HepG2 (cell line): Measurements from ENCODE around the gene PARP11. TPM values are rescaled to one million over a fixed set of nuclear protein-coding genes. Genes with fewer than 3 reads are reported as not detected.

ENCODE experiments used
- ATAC-seq: fragments of 200-7000 bp; cut with Tn5 transposase; 3 replicates; pipeline ENCODE4 v1.9.1; 2020; ENCODE audit warnings: mild to moderate bottlenecking, moderate library complexity
- BruUV-seq: library from RNA; stranded (reverse); fragments of 400-500 nt; replicated peaks from 2 replicates; lab custom pipeline; 2021; lab: Mats Ljungman, UMichigan
- CTCF ChIA-PET: fragments of 300-600 bp; formaldehyde crosslinking; extraction: SDS; loops from one replicate; lab custom pipeline; 2021; ENCODE audit warnings: low total read pairs, inconsistent platforms, low intra/inter-chr PET ratio; lab: Yijun Ruan, JAX
- POLR2A ChIA-PET: fragments of 350-600 bp; sonication (Branson Sonifier 250); formaldehyde crosslinking; loops from one replicate; lab custom pipeline; 2020; ENCODE audit warnings: antibody characterized with exemption, inconsistent platforms; lab: Yijun Ruan, JAX
- DNase-seq: peaks from one replicate; pipeline ENCODE4 v3.0.0-alpha.2; 2015; ENCODE audit warnings: low spot score
- FAIRE-seq: peaks from 3 replicates; lab custom pipeline; 2011; peaks lifted over from hg19 to GRCh38; lab: Jason Lieb, UNC
- H2AFZ ChIP-seq: one replicate; pipeline ENCODE4 v1.6.1; 2011; ENCODE audit warnings: low read length, inconsistent platforms
- H3K27ac ChIP-seq: fragments of 300-600 bp; 3 replicates; pipeline ENCODE4 v1.8.0; 2011; ENCODE audit warnings: mixed run types, mild to moderate bottlenecking, mixed read lengths, low read length, inconsistent platforms; ENCODE audit not compliant: insufficient read depth; ENCODE audit errors: extremely low read length
- H3K27me3 ChIP-seq, 2 experiments: fragments of 200-600 bp in 1 of 2; 2 replicates in 1 of 2; 3 replicates in 1 of 2; pipeline versions ENCODE4 v1.6.0 to v1.8.0; 2011; ENCODE audit warnings: low read length in 2 of 2, mild to moderate bottlenecking in 2 of 2, moderate library complexity in 2 of 2, inconsistent platforms in 1 of 2; ENCODE audit not compliant: insufficient read depth in 2 of 2, control insufficient read depth in 1 of 2
- H3K36me3 ChIP-seq, 2 experiments: fragments of 200-600 bp in 1 of 2; replicated peaks in 1 of 2; 2 replicates in 1 of 2; 3 replicates in 1 of 2; pipeline versions ENCODE4 v1.5.1 to v1.8.0; 2011; ENCODE audit warnings: low read length in 2 of 2, inconsistent platforms in 1 of 2; ENCODE audit not compliant: insufficient read depth in 2 of 2, control insufficient read depth in 1 of 2
- H3K4me1 ChIP-seq: 2 replicates; pipeline ENCODE4 v1.5.1; 2012; ENCODE audit warnings: low read length, inconsistent platforms; ENCODE audit not compliant: insufficient read depth
- H3K4me2 ChIP-seq: 2 replicates; pipeline ENCODE4 v1.6.0; 2011; ENCODE audit warnings: low read depth, low read length, inconsistent platforms
- H3K4me3 ChIP-seq, 3 experiments: fragments of 200-600 bp in 1 of 3; sonication (generic), shearing (Covaris generic) in 1 of 3; replicated peaks in 1 of 3; 2 replicates each; pipeline ENCODE4 v1.5.1; 2011 to 2016; ENCODE audit warnings: low read length in 3 of 3, inconsistent platforms in 2 of 3, low read depth in 2 of 3, mild to moderate bottlenecking in 2 of 3, control low read depth in 1 of 3, mixed read lengths in 1 of 3; ENCODE audit not compliant: insufficient read depth in 1 of 3
- H3K79me2 ChIP-seq: one replicate; pipeline ENCODE4 v1.6.1; 2011; ENCODE audit warnings: low read length, inconsistent platforms; ENCODE audit not compliant: insufficient read depth
- H3K9ac ChIP-seq: 2 replicates; pipeline ENCODE4 v1.6.0; 2011; ENCODE audit warnings: mild to moderate bottlenecking, low read depth, low read length, inconsistent platforms; ENCODE audit not compliant: insufficient read depth
- H3K9me3 ChIP-seq: 2 replicates; pipeline ENCODE4 v1.5.1; 2012; ENCODE audit warnings: mild to moderate bottlenecking, low read length
- H4K20me1 ChIP-seq: 2 replicates; pipeline ENCODE4 v1.6.0; 2011; ENCODE audit warnings: inconsistent platforms, mild to moderate bottlenecking, low read length, moderate library complexity; ENCODE audit not compliant: insufficient read depth
- KDM5B ChIP-seq: sonication (generic); formaldehyde crosslinking; IDR thresholded peaks from 2 replicates; pipeline ENCODE4 v1.4.0; 2020; ENCODE audit warnings: missing genetic modification reagents, mild to moderate bottlenecking, borderline replicate concordance
- MYC ChIP-seq: sonication (generic); formaldehyde crosslinking; IDR thresholded peaks from 2 replicates; pipeline ENCODE4 v1.9.0; 2021; ENCODE audit warnings: missing genetic modification reagents, borderline replicate concordance
- PCBP1 ChIP-seq: fragments of 200-400 bp; formaldehyde crosslinking; IDR thresholded peaks from 2 replicates; pipeline ENCODE4 v1.6.1; 2017; ENCODE audit warnings: mild to moderate bottlenecking, low read depth, low read length, borderline replicate concordance
- PHF8 ChIP-seq: sonication (generic); formaldehyde crosslinking; IDR thresholded peaks from 2 replicates; pipeline ENCODE4 v1.5.0; 2020; ENCODE audit warnings: missing genetic modification reagents
- PLRG1 ChIP-seq: fragments of 450-650 bp; conservative IDR thresholded peaks from 2 replicates; pipeline ENCODE4 v1.6.1; 2016
- ZSCAN30 ChIP-seq: sonication (generic); formaldehyde crosslinking; IDR thresholded peaks from 2 replicates; pipeline ENCODE4 v1.5.0; 2020; ENCODE audit warnings: mild to moderate bottlenecking, missing genetic modification reagents
- WGBS: methylation state at CpG from one replicate; pipeline ENCODE4 v1.1.6; 2017; ENCODE audit warnings: low lambda C conversion rate; 5-methylcytosine and 5-hydroxymethylcytosine counted together
- in situ Hi-C: cut with HindIII; loops from 2 replicates; pipeline ENCODE4 v1.10.0; 2017; ENCODE audit warnings: low pct_unique_long_range_greater_than_20kb; ENCODE audit not compliant: extremely low pct_ligation_motif_present
- intact Hi-C: fragments of 100-400 bp; cut with micrococcal nuclease; formaldehyde crosslinking; loops from one replicate; pipeline ENCODE4 v1.10.0; 2022; ENCODE audit not compliant: unreplicated experiment
- polyA plus RNA-seq, 8 experiments: library from polyadenylated mRNA; depleted of rRNA in 3 of 8; stranded (reverse) in 7 of 8; unstranded in 1 of 8; fragments of >200 nt; fragmentation: Illumina TruSeq in 4 of 8; extraction: Trizol in 4 of 8; gene quantifications; 2 replicates each; pipeline versions ENCODE4 v1.2.1 to v1.2.3, GENCODE V29; 2011 to 2016; ENCODE audit warnings: low read depth in 4 of 8, missing spikeins in 1 of 8, mixed read lengths in 1 of 8; ENCODE audit not compliant: insufficient read depth in 1 of 8
- total RNA-seq, 5 experiments: library from RNA; depleted of rRNA; stranded (reverse); fragments of >200 nt; fragmentation: Illumina TruSeq; extraction: Trizol; gene quantifications; 2 replicates each; pipeline ENCODE4 v1.2.3, GENCODE V29; 2016; ENCODE audit warnings: low read depth in 1 of 5
- TF ChIP-seq, protein P1 (sequence below): IDR thresholded peaks from 2 replicates; pipeline ENCODE4 v1.6.1; 2016; ENCODE audit warnings: mild to moderate bottlenecking

The PARP11 gene
- total and polyA plus RNA-seq, 2 of the 13 experiments (the other 11 are each of a cell fraction or from before 2014, with no cell fraction given): 4.0 to 7.6 TPM

DNA sequence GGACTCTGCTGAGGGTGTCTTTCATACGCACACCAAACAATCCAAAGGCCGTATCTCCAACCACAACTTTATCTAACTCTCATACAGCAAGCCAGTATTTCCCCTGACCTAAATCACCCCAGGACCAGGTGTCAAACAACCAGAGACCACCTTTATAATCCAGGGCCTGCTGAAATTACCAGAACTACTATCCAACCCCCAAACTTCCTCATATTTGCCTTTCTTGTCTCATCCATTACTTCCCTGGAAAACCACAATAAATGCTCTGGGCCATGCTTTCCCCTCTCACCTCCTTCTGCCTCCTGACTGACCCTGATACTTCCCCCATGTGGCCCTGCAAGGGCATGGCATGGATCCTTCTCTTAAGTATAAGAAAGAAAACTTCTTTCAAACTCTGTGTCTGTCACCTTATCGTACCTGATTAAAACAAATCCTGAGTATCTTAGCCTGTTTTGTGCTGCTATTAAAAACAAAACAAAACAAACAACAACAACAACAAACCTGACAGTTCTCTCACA, 75.6 kb downstream of the PARP11 start:
- H3K4me1 ChIP-seq: peaks cover 25% of the 10 kb centered on the region
- in situ Hi-C loops: no loop called here
- H3K9me3 ChIP-seq: no peaks in the 10 kb centered on the region
- WGBS: 79% methylated on average over 3 of the region's 3 CpGs
- TF ChIP-seq, protein P1, sequence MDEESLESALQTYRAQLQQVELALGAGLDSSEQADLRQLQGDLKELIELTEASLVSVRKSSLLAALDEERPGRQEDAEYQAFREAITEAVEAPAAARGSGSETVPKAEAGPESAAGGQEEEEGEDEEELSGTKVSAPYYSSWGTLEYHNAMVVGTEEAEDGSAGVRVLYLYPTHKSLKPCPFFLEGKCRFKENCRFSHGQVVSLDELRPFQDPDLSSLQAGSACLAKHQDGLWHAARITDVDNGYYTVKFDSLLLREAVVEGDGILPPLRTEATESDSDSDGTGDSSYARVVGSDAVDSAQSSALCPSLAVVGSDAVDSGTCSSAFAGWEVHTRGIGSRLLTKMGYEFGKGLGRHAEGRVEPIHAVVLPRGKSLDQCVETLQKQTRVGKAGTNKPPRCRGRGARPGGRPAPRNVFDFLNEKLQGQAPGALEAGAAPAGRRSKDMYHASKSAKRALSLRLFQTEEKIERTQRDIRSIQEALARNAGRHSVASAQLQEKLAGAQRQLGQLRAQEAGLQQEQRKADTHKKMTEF (CRISPR knock-in tag): no peak
- TF ChIP-seq PLRG1 (no peak), PHF8 (no peak), KDM5B (CRISPR knock-in tag) (no peak), MYC (CRISPR knock-in tag) (no peak), PCBP1 (no peak), ZSCAN30 (CRISPR knock-in tag) (no peak)
- TF ChIP-seq, all 625 proteins: peak for 0
- ATAC-seq (peak; percentile 28; the same call in 1 of the 3 replicates), DNase-seq (no peak), FAIRE-seq (no peak)
- CTCF ChIA-PET: no interaction called here
- Histone ChIP-seq H3K4me2 (no peak overlapping the region), H3K4me3 (no peak overlapping the region), H4K20me1 (no peaks in the 10 kb centered on the region), H3K36me3 (no peaks in the 10 kb centered on the region), H2AFZ (no peak overlapping the region), H3K9ac (no peak overlapping the region), H3K79me2 (no peaks in the 10 kb centered on the region), H3K27me3 (no peaks in the 10 kb centered on the region), H3K27ac (no peak overlapping the region)
- POLR2A ChIA-PET: no interaction called here
- no TSS peak for BruUV-seq
- intact Hi-C loops: no loop called here
